Kidney epithelial cell (primary cell): ENCODE data around the gene TFDP2. TPM values are rescaled to one million over a fixed set of nuclear protein-coding genes. Genes with fewer than 3 reads are reported as not detected.

ENCODE experiments used
- DNase-seq: peaks from one replicate; pipeline ENCODE4 v3.0.0-alpha.2; 2010; ENCODE audit warnings: low read depth
- H3K27me3 ChIP-seq: 2 replicates; pipeline ENCODE4 v1.6.0; 2011; ENCODE audit warnings: low read length; ENCODE audit not compliant: control insufficient read depth, insufficient read depth
- H3K36me3 ChIP-seq: 2 replicates; pipeline ENCODE4 v1.5.1; 2011; ENCODE audit warnings: low read length; ENCODE audit not compliant: control insufficient read depth, insufficient read depth
- H3K4me3 ChIP-seq: 2 replicates; pipeline ENCODE4 v1.5.1; 2011; ENCODE audit warnings: low read depth, mild to moderate bottlenecking, control low read depth, low read length
- total RNA-seq: library from RNA; depleted of rRNA; stranded (reverse); fragments of >200 nt; gene quantifications from 2 replicates; pipeline ENCODE4 v1.2.3, GENCODE V29; 2015
- TF ChIP-seq, protein P1 (sequence below): IDR thresholded peaks from 2 replicates; pipeline ENCODE4 v1.5.1; 2011; ENCODE audit warnings: mild to moderate bottlenecking, moderate library complexity, low read length, control low read depth, inconsistent platforms; ENCODE audit not compliant: insufficient read depth, poor library complexity, severe bottlenecking

The TFDP2 gene, protein sequence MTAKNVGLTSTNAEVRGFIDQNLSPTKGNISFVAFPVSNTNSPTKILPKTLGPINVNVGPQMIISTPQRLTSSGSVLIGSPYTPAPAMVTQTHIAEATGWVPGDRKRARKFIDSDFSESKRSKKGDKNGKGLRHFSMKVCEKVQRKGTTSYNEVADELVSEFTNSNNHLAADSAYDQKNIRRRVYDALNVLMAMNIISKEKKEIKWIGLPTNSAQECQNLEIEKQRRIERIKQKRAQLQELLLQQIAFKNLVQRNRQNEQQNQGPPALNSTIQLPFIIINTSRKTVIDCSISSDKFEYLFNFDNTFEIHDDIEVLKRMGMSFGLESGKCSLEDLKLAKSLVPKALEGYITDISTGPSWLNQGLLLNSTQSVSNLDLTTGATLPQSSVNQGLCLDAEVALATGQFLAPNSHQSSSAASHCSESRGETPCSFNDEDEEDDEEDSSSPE
- total RNA-seq, result 48.0 and 121 TPM in 2 replicates

DNA sequence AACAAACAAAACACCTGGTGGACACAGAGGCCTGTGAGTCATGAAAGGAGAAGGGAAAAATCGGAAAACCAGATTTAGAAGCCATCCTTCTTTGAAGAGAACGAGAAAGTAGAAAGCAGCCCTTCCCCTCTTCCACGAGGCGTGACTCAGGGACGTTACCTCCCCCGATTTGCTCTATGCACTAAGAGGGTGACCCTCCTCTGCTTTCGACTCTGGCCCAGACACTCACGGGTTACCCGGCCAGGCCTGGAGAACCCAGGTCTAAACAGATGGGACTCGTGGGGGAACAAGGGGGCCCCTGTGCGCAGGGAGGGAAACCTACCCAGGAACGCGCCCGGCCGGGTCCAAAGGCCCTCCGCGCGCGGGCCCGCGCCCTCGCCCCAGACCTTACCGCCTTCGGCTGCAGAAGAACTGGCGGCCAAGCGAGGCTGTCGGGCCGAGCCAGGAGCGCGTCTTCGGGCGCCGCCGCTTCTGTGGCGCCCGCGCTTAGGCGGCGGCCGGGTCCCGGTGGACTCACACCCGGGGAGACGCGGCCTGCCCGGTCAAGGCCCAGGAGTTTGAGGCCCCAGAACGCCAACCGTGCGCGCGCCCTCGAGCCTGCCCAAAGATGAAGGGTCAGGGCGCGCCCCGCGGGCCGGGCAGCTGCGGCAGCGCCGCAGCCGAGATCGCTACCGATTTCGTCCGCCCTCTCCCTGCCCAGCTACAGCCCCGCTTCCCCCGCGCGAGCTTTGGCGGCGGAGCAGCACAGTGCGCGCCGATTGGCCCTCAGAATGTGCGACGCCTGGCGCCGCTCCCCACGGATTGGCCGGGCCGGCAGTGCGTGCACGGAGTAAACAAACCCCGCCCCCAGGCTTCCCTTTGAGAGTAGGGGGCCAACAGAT, at the start of gene TFDP2:
TSS of gene TFDP2 (minus strand) at position 753 of the 881 bp plus-strand sequence. CDS start 47,795 bp downstream, outside the sequence.
- peak within 1 kb of the TSS; percentile 80 for H3K4me3 ChIP-seq
- TF ChIP-seq, protein P1, sequence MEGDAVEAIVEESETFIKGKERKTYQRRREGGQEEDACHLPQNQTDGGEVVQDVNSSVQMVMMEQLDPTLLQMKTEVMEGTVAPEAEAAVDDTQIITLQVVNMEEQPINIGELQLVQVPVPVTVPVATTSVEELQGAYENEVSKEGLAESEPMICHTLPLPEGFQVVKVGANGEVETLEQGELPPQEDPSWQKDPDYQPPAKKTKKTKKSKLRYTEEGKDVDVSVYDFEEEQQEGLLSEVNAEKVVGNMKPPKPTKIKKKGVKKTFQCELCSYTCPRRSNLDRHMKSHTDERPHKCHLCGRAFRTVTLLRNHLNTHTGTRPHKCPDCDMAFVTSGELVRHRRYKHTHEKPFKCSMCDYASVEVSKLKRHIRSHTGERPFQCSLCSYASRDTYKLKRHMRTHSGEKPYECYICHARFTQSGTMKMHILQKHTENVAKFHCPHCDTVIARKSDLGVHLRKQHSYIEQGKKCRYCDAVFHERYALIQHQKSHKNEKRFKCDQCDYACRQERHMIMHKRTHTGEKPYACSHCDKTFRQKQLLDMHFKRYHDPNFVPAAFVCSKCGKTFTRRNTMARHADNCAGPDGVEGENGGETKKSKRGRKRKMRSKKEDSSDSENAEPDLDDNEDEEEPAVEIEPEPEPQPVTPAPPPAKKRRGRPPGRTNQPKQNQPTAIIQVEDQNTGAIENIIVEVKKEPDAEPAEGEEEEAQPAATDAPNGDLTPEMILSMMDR, result no peak
- no peak for DNase-seq
- H3K27me3 ChIP-seq, result no peaks in the 10 kb centered on the region
- no peaks in the 10 kb centered on the region for H3K36me3 ChIP-seq

DNA sequence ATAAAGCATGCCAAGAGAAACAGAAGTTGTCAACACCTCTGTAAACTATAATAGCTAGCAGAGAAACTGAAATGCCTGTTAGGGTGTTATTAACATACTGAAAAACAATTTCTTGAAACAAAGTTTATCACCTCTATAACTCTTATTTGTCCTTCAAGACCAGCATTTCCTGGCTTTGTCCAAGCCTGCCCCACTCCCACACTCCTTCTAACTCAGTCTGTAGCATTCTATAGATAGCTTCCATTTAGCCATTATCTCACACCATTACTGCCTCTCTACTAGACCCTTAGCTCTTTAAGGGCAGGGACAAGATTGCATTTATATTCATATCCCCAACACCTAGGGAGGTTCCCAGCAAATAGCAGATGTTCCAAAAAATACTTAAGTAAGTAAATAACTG, 39.5 kb upstream of the TFDP2 start:
- no peak for DNase-seq
- Histone ChIP-seq H3K27me3 (no peaks in the 10 kb centered on the region), H3K4me3 (no peak overlapping the region), H3K36me3 (no peaks in the 10 kb centered on the region)
- TF ChIP-seq, protein P1, result no peak

DNA sequence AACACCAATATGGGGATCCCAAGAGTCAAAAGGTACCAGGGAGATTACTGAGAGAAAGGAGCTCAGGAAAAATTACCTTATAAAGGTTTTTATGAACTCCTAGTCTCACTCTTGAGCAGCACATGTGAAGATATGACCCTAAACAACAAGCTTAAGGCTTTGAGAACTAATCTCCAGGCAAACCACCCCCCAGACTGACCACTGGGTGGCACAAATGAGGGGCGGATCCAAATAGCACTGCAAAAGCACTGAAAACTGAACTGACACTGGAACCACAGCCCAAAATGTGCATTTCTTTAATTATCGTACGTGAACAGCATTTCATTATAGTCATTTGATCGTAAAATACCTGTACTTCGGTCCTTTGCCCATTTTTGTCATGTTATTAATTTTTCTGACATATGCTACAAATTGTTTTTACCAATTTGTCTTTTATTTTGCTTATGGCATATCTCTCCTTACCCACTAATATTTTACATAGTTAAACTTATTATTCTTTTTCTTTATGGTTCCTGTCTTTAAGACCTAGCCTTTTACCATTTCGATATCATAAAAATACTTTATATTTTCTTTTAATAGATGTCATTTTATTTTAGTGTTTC, 31.5 kb upstream of the TFDP2 start:
- no peak for DNase-seq
- Histone ChIP-seq H3K36me3 (no peaks in the 10 kb centered on the region), H3K27me3 (no peaks in the 10 kb centered on the region), H3K4me3 (no peak overlapping the region)
- TF ChIP-seq, protein P1, result peak; percentile 59

DNA sequence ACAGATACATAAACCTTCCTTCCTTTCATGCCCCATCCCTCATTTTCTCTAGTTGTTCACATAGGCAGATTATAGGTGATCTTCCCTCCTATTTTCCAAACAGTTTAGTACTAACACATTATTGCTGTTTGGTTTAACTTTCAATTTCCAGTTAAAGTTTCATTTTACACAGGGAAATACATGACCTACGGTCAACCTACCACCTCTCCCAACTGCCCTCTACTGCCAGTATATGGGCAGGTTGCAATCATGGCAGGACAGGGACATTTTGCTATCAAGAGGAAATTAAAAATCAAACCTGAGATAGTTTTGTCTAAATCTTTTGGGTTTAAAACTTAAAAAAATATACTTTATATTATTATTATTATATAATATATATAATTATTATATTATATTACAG, 26.1 kb upstream of the TFDP2 start:
- H3K4me3 ChIP-seq, result no peak overlapping the region
- H3K27me3 ChIP-seq, result no peaks in the 10 kb centered on the region

DNA sequence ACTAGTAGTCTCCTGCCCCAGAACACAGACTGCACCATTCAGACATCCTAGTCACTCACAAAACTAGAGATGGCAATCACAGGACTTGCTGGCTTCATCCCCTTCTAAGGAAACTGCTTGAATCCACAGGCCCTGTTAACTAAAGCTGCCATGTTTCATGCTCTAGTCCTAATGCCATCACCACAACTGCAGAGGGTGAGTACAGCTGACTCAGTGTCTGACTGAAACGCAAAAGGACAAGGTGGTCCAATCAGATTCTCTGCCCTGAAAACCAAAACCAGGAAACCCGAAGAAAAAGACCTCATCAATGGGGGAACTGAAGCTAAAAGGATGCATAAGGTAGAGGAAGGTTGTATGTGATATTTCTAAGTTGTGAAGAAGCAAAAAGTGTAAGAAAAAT, 25.2 kb upstream of the TFDP2 start:
- no peak for DNase-seq
- TF ChIP-seq, protein P1, result no peak
- Histone ChIP-seq H3K36me3 (no peaks in the 10 kb centered on the region), H3K27me3 (no peaks in the 10 kb centered on the region), H3K4me3 (no peak overlapping the region)

More for the DNA sequence above, 26.1 kb upstream of the TFDP2 start:
- H3K36me3 ChIP-seq, result no peaks in the 10 kb centered on the region
- TF ChIP-seq, protein P1, result no peak
- no peak for DNase-seq
